ENCODE data around the gene DENND1A. TPM values are rescaled to one million over a fixed set of nuclear protein-coding genes. Genes with fewer than 3 reads are reported as not detected.

DENND1A gene
- total RNA-seq, 1 experiment from 2014 or later, result 23.5 TPM

- ATAC-seq (no peak), DNase-seq (ENCODE audit: low spot score) (no peak)
- POLR2A ChIA-PET, result no interaction called here
- Mint-ChIP-seq H3K36me3 (peaks cover 25% of the 10 kb centered on the region), H3K4me3 (no peak overlapping the region), H3K27ac (no peak overlapping the region), H3K27me3 (ENCODE audit: low read depth) (no peaks in the 10 kb centered on the region; the same call in 1 of the 2 replicates), H3K4me1 (peaks cover 4% of the 10 kb centered on the region), H3K9me3 (peaks cover 18% of the 10 kb centered on the region)
- CTCF ChIA-PET, result no interaction called here
- TF ChIP-seq ZNF425 (CRISPR knock-in tag; conservative IDR thresholded peaks at IDR 0.05) (no peak), USF2 (CRISPR knock-in tag; IDR thresholded peaks at IDR 0.05) (no peak), CREM (CRISPR knock-in tag; IDR thresholded peaks at IDR 0.05) (no peak)
Measured at GRCh38 chr9:123584202-123585176, 345.4 kb downstream of the DENND1A start.

GRCh38 chr9:123583646-123584045 lies 346.3 kb downstream of the DENND1A start:
- TF ChIP-seq MXD4 (CRISPR knock-in tag; IDR thresholded peaks at IDR 0.05; ENCODE audit: borderline replicate concordance) (no peak), MLX (CRISPR knock-in tag; IDR thresholded peaks at IDR 0.05) (no peak), PRRX2 (CRISPR knock-in tag; IDR thresholded peaks at IDR 0.05) (no peak), JUN (CRISPR knock-in tag; IDR thresholded peaks at IDR 0.05) (no peak), TEAD4 (CRISPR knock-in tag; IDR thresholded peaks at IDR 0.05) (no peak), NFE2L1 (CRISPR knock-in tag; IDR thresholded peaks at IDR 0.05) (no peak), ZNF263 (CRISPR knock-in tag; IDR thresholded peaks at IDR 0.05; ENCODE audit: low read depth) (no peak), ELF4 (CRISPR knock-in tag; IDR thresholded peaks at IDR 0.05; ENCODE audit: low read depth) (no peak), OVOL2 (CRISPR knock-in tag; IDR thresholded peaks at IDR 0.05; ENCODE audit: borderline replicate concordance) (no peak), NFYB (CRISPR knock-in tag; conservative IDR thresholded peaks at IDR 0.05; ENCODE audit: low read depth) (no peak), TP53 (CRISPR knock-in tag; IDR thresholded peaks at IDR 0.05) (no peak)
- Mint-ChIP-seq H3K27ac (no peak overlapping the region), H3K4me1 (no peaks in the 10 kb centered on the region), H3K4me3 (no peak overlapping the region), H3K36me3 (peaks cover 22% of the 10 kb centered on the region), H3K27me3 (ENCODE audit: low read depth) (no peaks in the 10 kb centered on the region; the same call in 1 of the 2 replicates), H3K9me3 (peaks cover 15% of the 10 kb centered on the region)
- no peak for DNase-seq (ENCODE audit: low spot score)
- ChIA-PET POLR2A (no interaction called here), CTCF (no interaction called here)
- ATAC-seq, result no peak

- DNase-seq (ENCODE audit: low spot score) (no peak), ATAC-seq (no peak)
- POLR2A ChIA-PET, result no interaction called here
- Mint-ChIP-seq H3K4me3 (no peak overlapping the region), H3K9me3 (peaks cover 28% of the 10 kb centered on the region), H3K27ac (no peak overlapping the region), H3K4me1 (no peaks in the 10 kb centered on the region; the same call in 1 of the 2 replicates), H3K36me3 (peaks cover 19% of the 10 kb centered on the region), H3K27me3 (ENCODE audit: low read depth) (no peaks in the 10 kb centered on the region)
- CTCF ChIA-PET, result no interaction called here
- TF ChIP-seq ZNF138 (CRISPR knock-in tag; conservative IDR thresholded peaks at IDR 0.05) (no peak), ZSCAN18 (CRISPR knock-in tag; IDR thresholded peaks at IDR 0.05) (no peak), ETV6 (CRISPR knock-in tag; IDR thresholded peaks at IDR 0.05) (no peak), FOXP4 (CRISPR knock-in tag; IDR thresholded peaks at IDR 0.05) (no peak), ATF1 (CRISPR knock-in tag; IDR thresholded peaks at IDR 0.05) (no peak), SMAD4 (CRISPR knock-in tag; IDR thresholded peaks at IDR 0.05) (no peak), TP53 (CRISPR knock-in tag; IDR thresholded peaks at IDR 0.05) (no peak), ELF4 (CRISPR knock-in tag; IDR thresholded peaks at IDR 0.05; ENCODE audit: low read depth) (no peak), CREB1 (CRISPR knock-in tag; IDR thresholded peaks at IDR 0.05) (no peak), SP1 (CRISPR knock-in tag; conservative IDR thresholded peaks at IDR 0.05) (no peak), JAZF1 (CRISPR knock-in tag; IDR thresholded peaks at IDR 0.05) (no peak), HMGA2 (CRISPR knock-in tag; IDR thresholded peaks at IDR 0.05) (no peak)
Measured at GRCh38 chr9:123571240-123571639, 358.7 kb downstream of the DENND1A start.
